Uterus (tissue), 4 donors: ENCODE measurements around the gene GCHFR. TPM values are rescaled to one million over a fixed set of nuclear protein-coding genes. Genes with fewer than 3 reads are reported as not detected.

Experiments used
- DNase-seq, 2 donors: peaks; one replicate each; pipeline ENCODE4 v3.0.0-alpha.2; 2019 to 2020
- H3K27ac ChIP-seq, 2 donors: fragments of 200-600 bp; sonication (generic); 1 replicate in 1 of 2; 2 replicates in 1 of 2; pipeline ENCODE4 v1.5.1; 2016 to 2018
- H3K27me3 ChIP-seq, 2 donors: fragments of 200-600 bp; sonication (generic); one replicate each; pipeline ENCODE4 v1.5.1; 2018 to 2019; ENCODE audit warnings: control low read depth in 1 of 2
- H3K36me3 ChIP-seq, 2 donors: fragments of 200-600 bp; sonication (generic); one replicate each; pipeline ENCODE4 v1.5.1; 2019; ENCODE audit warnings: control low read depth in 1 of 2
- H3K4me1 ChIP-seq, 2 donors: fragments of 200-600 bp; sonication (generic); one replicate each; pipeline ENCODE4 v1.5.1; 2018 to 2019; ENCODE audit warnings: control low read depth in 1 of 2
- H3K4me3 ChIP-seq, 2 donors: fragments of 200-600 bp; sonication (generic); 1 replicate in 1 of 2; 2 replicates in 1 of 2; pipeline ENCODE4 v1.5.1; 2018 to 2019; ENCODE audit warnings: mild to moderate bottlenecking in 1 of 2
- H3K9me3 ChIP-seq, 2 donors: fragments of 200-600 bp; sonication (generic); one replicate each; pipeline ENCODE4 v1.5.1; 2019; ENCODE audit warnings: control low read depth in 1 of 2
- CTCF ChIP-seq, 4 experiments: fragments of 200-600 bp in 2 of 4; fragments of 450-650 bp in 2 of 4; sonication (generic) in 2 of 4; IDR thresholded peaks; one replicate each; pipeline ENCODE4 v1.5.1; 2016 to 2019; ENCODE audit warnings: antibody characterized with exemption in 4 of 4, mild to moderate bottlenecking in 2 of 4, moderate library complexity in 1 of 4
- POLR2A ChIP-seq, 2 donors: fragments of 450-650 bp; IDR thresholded peaks; one replicate each; pipeline ENCODE4 v1.6.1; 2016; ENCODE audit warnings: antibody characterized with exemption in 2 of 2, mild to moderate bottlenecking in 1 of 2, moderate library complexity in 1 of 2
- intact Hi-C: fragments of 100-400 bp; cut with DNase I; formaldehyde crosslinking; loops from one replicate; pipeline ENCODE4 v1.15.1; 2023; ENCODE audit warnings: low total_unique reads
- total RNA-seq, 4 donors: library from RNA; depleted of rRNA in 3 of 4; stranded (reverse); fragments of >200 nt in 3 of 4; gene quantifications; one replicate each; pipeline versions ENCODE4 v1.1.0 to v1.2.4, GENCODE V29; 2014 to 2023
- donor health status: DM: yes; HTN: yes; CAD: no.

GCHFR gene
- total RNA-seq, 4 donors from 2014 or later = 6.2 to 113 (median 34.5) TPM

DNA sequence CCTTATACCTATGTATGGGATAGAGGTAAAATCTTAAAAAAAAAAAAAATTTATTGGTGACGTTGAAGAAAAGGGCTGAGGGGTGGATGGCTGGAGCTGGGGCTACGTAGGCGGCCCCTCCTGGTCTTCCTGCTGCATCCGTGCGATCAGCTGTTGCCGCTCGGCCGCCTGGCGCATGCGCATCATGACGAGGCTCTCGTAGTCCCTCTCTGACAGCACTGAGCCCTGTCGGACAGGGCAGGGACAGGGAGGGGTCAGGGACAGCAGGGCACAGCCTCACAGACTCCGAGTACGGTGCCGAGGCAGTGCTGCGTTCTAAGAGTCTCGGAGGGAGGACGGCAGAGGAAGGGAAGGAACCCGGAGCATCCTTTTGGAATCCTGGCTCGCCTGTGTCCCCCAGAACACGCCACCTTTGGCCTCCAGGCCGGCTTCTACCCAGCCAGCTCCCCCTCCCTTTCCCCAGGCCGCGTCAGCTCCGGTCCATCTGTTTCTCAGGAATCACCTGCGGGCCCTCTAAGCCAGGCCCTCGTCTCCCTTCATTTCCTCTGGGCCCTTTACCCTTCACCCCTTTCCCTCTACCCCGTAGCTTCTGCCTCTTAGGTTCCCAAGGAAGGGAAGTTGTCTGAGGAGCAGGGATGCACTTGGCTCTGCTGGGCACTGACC is 4.1 kb downstream of the GCHFR start:
- Histone ChIP-seq H3K27ac (peak overlapping the region; percentile 32 to 37), H3K36me3 (no peaks in the 10 kb centered on the region), H3K4me1 (peaks cover 0 to 4% of the 10 kb centered on the region in 2 donors), H3K27me3 (no peaks in the 10 kb centered on the region), H3K4me3 (no peak overlapping the region), H3K9me3 (no peaks in the 10 kb centered on the region)
- TF ChIP-seq CTCF (IDR thresholded peaks at IDR 0.05) (no peak), POLR2A (IDR thresholded peaks at IDR 0.05) (no peak)
- intact Hi-C loops = no loop called here
- no peak for DNase-seq

- Histone ChIP-seq H3K4me3 (no peak overlapping the region), H3K9me3 (no peaks in the 10 kb centered on the region), H3K36me3 (no peaks in the 10 kb centered on the region), H3K27ac (peak overlapping the region; percentile 32 to 70), H3K27me3 (no peaks in the 10 kb centered on the region), H3K4me1 (no peaks in the 10 kb centered on the region)
- no peak for DNase-seq
- intact Hi-C loops = no loop called here
- TF ChIP-seq CTCF (IDR thresholded peaks at IDR 0.05) (no peak), POLR2A (IDR thresholded peaks at IDR 0.05) (no peak)
Observed at GRCh38 chr15:40768521-40769273, 4.8 kb downstream of the GCHFR start.

- Histone ChIP-seq H3K4me1 (no peaks in the 10 kb centered on the region), H3K27me3 (no peaks in the 10 kb centered on the region), H3K27ac (peak within 1 kb of the TSS; percentile 32 to 70), H3K9me3 (no peaks in the 10 kb centered on the region), H3K36me3 (no peaks in the 10 kb centered on the region), H3K4me3 (no peak within 1 kb of the TSS)
- TF ChIP-seq POLR2A (IDR thresholded peaks at IDR 0.05) = no peak
- no peak for TF ChIP-seq CTCF (IDR thresholded peaks at IDR 0.05)
- intact Hi-C loops = no loop called here
- peak; percentile 41 to 58 for DNase-seq
Observed at GRCh38 chr15:40769274-40770146, 5.6 kb downstream of the GCHFR start, which contains the start of gene C15orf62. Gene C15orf62 (plus strand): TSS chr15:40769980. CDS start chr15:40770496, 516 bp downstream.

DNA sequence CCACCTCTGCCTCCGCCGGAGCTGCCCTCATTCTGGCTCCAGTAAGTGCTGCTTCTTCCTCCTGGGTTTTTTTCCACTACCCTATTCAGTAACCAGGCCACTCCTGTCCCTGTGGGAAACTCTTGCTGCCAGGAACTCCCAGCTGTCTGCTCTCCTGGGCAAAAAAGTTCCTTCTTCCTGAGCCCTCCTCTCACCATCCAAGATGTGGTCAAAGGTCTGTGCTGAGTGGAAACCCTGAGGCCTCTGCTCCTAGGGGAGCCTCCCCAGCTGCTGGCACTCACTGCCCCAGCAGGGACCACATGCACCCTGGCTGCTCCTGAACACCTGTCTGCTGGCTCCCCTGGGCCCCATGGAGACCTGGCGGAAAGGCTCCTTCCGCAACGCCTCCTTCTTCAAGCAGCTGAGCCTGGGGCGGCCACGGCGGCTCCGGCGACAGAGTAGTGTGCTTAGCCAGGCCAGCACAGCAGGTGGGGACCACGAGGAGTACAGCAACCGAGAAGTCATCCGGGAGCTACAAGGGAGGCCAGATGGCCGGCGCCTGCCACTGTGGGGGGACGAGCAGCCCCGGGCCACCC is 6.4 kb downstream of the GCHFR start:
- H3K4me3 ChIP-seq = no peak overlapping the region
- H3K27me3 ChIP-seq = no peaks in the 10 kb centered on the region
- TF ChIP-seq CTCF (IDR thresholded peaks at IDR 0.05) = no peak
- TF ChIP-seq POLR2A (IDR thresholded peaks at IDR 0.05) = no peak
- H3K4me1 ChIP-seq = no peaks in the 10 kb centered on the region
- no peaks in the 10 kb centered on the region for H3K9me3 ChIP-seq
- no peaks in the 10 kb centered on the region for H3K36me3 ChIP-seq
- intact Hi-C loops = no loop called here
- no peak for DNase-seq
- peak overlapping the region; percentile 32 to 70 for H3K27ac ChIP-seq
